IPS DF 4.7 (cell line): Measurements from ENCODE around the gene NYNRIN.
"Not testable (repeated sequence)": the region's sequence is repeated elsewhere in the genome, so short reads cannot be mapped to it uniquely, and the experiment has no call there.

Source experiments
- DNase-seq: peaks from one replicate; pipeline ENCODE4 v3.0.0-alpha.2; 2013; ENCODE audit warnings: low spot score; ENCODE audit errors: extremely low read depth

NYNRIN gene

GRCh38 chr14:24443053-24443665 is 44.4 kb downstream of the NYNRIN start:
- no peak for DNase-seq

DNA sequence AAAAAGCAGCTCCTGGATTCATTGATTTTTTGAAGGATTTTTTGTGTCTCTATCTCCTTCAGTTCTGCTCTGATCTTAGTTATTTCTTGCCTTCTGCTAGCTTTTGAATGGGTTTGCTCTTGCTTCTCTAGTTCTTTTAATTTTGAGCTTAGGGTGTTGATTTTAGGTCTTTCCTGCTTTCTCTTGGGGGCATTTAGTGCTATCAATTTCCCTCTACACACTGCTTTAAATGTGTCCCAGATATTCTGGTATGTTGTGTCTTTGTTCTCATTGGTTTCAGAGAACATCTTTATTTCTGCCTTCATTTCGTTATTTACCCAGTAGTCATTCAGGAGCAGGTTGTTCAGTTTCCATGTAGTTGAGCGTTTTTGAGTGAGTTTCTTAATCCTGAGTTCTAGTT is 52.0 kb downstream of the NYNRIN start:
- not testable (repeated sequence) for DNase-seq

- DNase-seq: no peak
These were observed 58.2 kb downstream of the NYNRIN start for GRCh38 chr14:24456980-24457379.

GRCh38 chr14:24458736-24459135 is 59.9 kb downstream of the NYNRIN start:
- DNase-seq: no peak

- DNase-seq: no peak
These were observed 60.5 kb downstream of the NYNRIN start for GRCh38 chr14:24459331-24459730.

DNA sequence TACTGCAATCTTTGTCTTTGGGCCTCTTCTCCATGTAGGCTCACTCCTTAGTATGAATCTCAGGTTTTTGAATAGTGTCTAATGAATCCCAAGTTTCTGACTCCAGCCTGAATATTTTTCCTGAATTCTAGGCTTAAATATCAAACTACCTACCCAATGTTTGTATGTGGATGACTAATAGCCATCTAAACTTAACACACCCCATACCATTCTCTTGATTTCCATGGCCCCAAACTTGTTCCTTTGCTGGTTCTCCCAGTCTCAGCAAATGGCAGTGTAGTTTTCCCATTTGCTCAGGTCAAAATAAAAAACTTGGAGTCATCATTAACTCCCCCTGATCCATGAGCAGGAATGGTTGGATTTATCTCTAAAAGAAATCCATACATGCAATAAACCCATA is 62.5 kb downstream of the NYNRIN start:
- DNase-seq: no peak

GRCh38 chr14:24463017-24463883 is 64.4 kb downstream of the NYNRIN start:
- no peak for DNase-seq

DNA sequence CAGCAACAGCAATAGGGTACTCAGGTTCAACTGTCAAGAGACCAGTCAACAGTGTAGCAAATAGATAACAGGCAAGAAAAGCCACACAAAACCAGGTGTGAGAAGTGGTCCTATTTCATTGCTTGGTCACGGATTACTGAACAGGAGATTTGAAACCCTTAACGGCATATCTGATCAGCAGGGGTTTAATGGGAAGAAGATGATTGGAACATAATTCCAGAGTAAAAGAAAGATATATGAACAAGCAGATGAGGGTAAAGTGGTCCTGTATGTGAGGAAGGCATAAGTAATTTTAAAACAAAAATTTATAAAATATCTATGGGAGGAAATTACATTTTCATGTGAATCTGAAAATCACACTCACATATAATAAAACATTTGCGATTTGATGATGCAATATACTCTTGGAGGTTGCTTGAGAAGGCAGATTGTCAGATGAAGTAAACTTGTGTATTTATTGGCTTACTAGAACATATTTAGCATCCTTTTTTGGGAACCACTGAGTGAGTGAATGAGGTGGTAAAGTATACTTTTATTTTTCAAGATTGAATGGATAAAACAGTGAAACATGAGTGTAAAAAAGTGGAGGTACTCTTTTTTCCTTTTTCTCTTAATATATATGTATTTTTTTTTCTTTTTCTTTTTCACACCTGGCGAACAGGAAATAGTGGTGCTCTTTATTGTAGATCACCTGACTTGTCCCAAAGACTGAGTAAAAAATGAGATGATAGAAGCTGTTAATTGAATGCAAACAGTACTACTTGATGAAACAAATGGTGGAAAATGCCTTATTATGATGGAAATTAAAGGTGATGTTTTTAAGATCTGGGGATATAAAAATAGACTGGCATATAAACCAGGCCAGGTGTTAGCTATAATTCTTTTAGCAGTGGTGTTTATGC is 65.3 kb downstream of the NYNRIN start:
- DNase-seq: no peak

DNA sequence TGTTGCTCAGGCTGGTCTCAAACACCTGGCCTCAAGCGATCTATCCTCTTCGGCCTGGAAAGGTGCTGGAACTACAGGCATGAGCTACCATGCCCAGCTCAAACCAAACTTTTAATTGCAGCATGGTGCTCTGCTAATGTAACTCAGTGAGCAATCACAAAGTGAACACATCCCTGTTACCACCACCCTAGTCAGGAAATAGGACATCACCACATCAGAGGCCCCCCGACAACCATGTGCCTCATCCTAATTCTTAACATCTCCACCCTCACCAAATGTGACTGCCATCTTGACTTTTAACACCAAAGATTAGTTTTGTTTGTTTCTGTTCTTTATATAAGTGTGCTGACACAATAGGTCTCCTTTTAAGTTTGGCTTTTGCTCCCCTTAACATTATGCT is 66.6 kb downstream of the NYNRIN start:
- no peak for DNase-seq

DNA sequence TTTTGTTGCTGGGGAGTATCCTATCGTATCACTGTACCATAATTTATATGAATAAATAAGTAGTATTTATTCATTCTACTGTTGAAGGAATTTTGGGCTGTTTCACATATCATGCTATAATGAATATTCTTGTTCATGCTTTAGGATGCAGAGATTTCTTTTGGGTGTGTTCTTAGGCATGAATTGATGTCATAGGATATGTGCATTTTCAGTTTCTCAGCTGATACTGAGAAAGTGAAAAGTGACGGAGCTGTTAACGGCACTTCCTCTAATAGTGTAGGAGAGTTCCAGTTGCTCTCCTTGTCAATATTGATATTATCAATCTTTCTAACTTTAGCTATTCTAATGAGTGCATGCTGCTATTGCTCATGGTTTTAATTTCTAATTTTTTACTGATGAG is 67.0 kb downstream of the NYNRIN start:
- no peak for DNase-seq
